A549 treated with Hydrocortisone at 1 μM for 4 hours (cell line): Measurements from ENCODE around the gene HPS1. TPM values are rescaled to one million over a fixed set of nuclear protein-coding genes. Genes with fewer than 3 reads are reported as not detected.

Experiments used
- total RNA-seq: library from RNA; stranded (reverse); fragments of 200-300 nt; extraction: Qiagen RNA extraction; gene quantifications from 5 replicates; pipeline ENCODE4 v1.2.3, GENCODE V29; 2022

HPS1 gene
- total RNA-seq = 32.8 to 38.1 TPM (median 35.9 TPM) in 5 replicates

GRCh38 chr10:98446661-98447221 lies at the start of gene HPS1:
TSS of gene HPS1 (minus strand) at chr10:98446935. CDS start at chr10:98443240, 3,695 bp downstream.

GRCh38 chr10:98414932-98415730 lies 31.6 kb downstream of the HPS1 start, which contains the start of gene PYROXD2:
TSS of gene PYROXD2 (minus strand) at chr10:98415182. CDS start at chr10:98415135, 47 bp downstream.

Other genes starting within 250 kb of the HPS1 start
- gene LOXL4, start 178.7 kb downstream of the HPS1 start, total RNA-seq = 1.1 to 1.5 TPM (median 1.5 TPM) in 5 replicates
- gene PYROXD2, start 31.8 kb downstream of the HPS1 start, total RNA-seq = 3.9 to 5.1 TPM (median 4.7 TPM) in 5 replicates